ENCODE results near the gene NBAS. TPM values are rescaled to one million over a fixed set of nuclear protein-coding genes. Genes with fewer than 3 reads are reported as not detected.

Gene NBAS
- total RNA-seq, 4 donors from 2014 or later, result 34.0 to 51.2 (median 41.9) TPM

- no peak for TF ChIP-seq CTCF (IDR thresholded peaks at IDR 0.05; ENCODE audit: low read depth)
These were observed 89.0 kb downstream of the NBAS start for GRCh38 chr2:15472133-15472532.

- no peak for TF ChIP-seq CTCF (IDR thresholded peaks at IDR 0.05; ENCODE audit: low read depth)
These were observed 89.5 kb downstream of the NBAS start for GRCh38 chr2:15471606-15472005.

GRCh38 chr2:15460112-15460620 is 101.0 kb downstream of the NBAS start:
- no peak for TF ChIP-seq CTCF (IDR thresholded peaks at IDR 0.05; ENCODE audit: low read depth)

GRCh38 chr2:15458277-15458676 is 102.9 kb downstream of the NBAS start:
- no peak for TF ChIP-seq CTCF (IDR thresholded peaks at IDR 0.05; ENCODE audit: low read depth)

- TF ChIP-seq CTCF (IDR thresholded peaks at IDR 0.05; ENCODE audit: low read depth), result no peak
These were observed 103.3 kb downstream of the NBAS start for GRCh38 chr2:15457868-15458267.

- TF ChIP-seq CTCF (IDR thresholded peaks at IDR 0.05; ENCODE audit: low read depth), result no peak
These were observed 104.8 kb downstream of the NBAS start for GRCh38 chr2:15456352-15456751.

- no peak for TF ChIP-seq CTCF (IDR thresholded peaks at IDR 0.05; ENCODE audit: low read depth)
These were observed 110.3 kb downstream of the NBAS start for GRCh38 chr2:15450808-15451207.

All from subcutaneous adipose tissue (tissue), 4 donors.